K562 (cell line): ENCODE results near the gene ZBTB14. TPM values are rescaled to one million over a fixed set of nuclear protein-coding genes. Genes with fewer than 3 reads are reported as not detected.

Experiments used
- ASH1L ChIP-seq: fragments of 450-650 bp; IDR thresholded peaks from 2 replicates; pipeline ENCODE4 v1.6.1; 2018; ENCODE audit warnings: borderline replicate concordance, mild to moderate bottlenecking, low read depth; ENCODE audit not compliant: partially characterized antibody
- BHLHE40 ChIP-seq: IDR thresholded peaks from 2 replicates; pipeline ENCODE4 v1.6.1; 2011; ENCODE audit warnings: low read length, improper control_type of control experiment
- CHD4 ChIP-seq: fragments of 200-600 bp; sonication (generic); IDR thresholded peaks from 3 replicates; pipeline ENCODE4 v1.6.1; 2012; ENCODE audit warnings: low read depth, mild to moderate bottlenecking, mixed read lengths, low read length, inconsistent platforms; ENCODE audit not compliant: insufficient read depth, insufficient replicate concordance, poor library complexity, severe bottlenecking
- GABPA ChIP-seq: fragments of 200-800 bp; sonication (Bioruptor generic); conservative IDR thresholded peaks from 2 replicates; pipeline ENCODE4 v1.6.1; 2016; ENCODE audit warnings: low read depth, missing genetic modification characterization, missing compliant biosample characterization
- MYC ChIP-seq, 2 experiments: fragments of 250-450 bp in 1 of 2; sonication (Bioruptor Pico) in 1 of 2; IDR thresholded peaks; 2 replicates each; pipeline versions ENCODE4 v1.5.1 to v1.6.1; 2012 to 2021; ENCODE audit warnings: low read depth in 2 of 2, borderline replicate concordance in 1 of 2, improper control_type of control experiment in 1 of 2, low read length in 1 of 2, mild to moderate bottlenecking in 1 of 2, moderate library complexity in 1 of 2
- SIN3B ChIP-seq: fragments of 450-650 bp; IDR thresholded peaks from 2 replicates; pipeline ENCODE4 v1.6.1; 2017; ENCODE audit warnings: low read depth, mild to moderate bottlenecking, moderate library complexity
- TCF3 ChIP-seq: sonication (generic); formaldehyde crosslinking; IDR thresholded peaks from 2 replicates; pipeline ENCODE4 v1.4.0; 2020; ENCODE audit warnings: mild to moderate bottlenecking, missing genetic modification reagents
- ZKSCAN8 ChIP-seq: fragments of 200-800 bp; sonication (Bioruptor generic); IDR thresholded peaks from 2 replicates; pipeline ENCODE4 v1.6.1; 2016; ENCODE audit warnings: missing genetic modification characterization, missing compliant biosample characterization
- polyA plus RNA-seq, 8 experiments: library from polyadenylated mRNA; depleted of rRNA in 4 of 8; stranded (reverse) in 5 of 8; unstranded in 3 of 8; fragments of >200 nt; fragmentation: Nextera tagmentation in 2 of 8; fragmentation: Illumina TruSeq in 1 of 8; extraction: Ambion mirVana in 2 of 8; extraction: Trizol in 1 of 8; gene quantifications; 2 replicates each; pipeline versions ENCODE4 v1.2.1 to v1.2.3, GENCODE V29; 2011 to 2014; ENCODE audit warnings: inconsistent platforms in 1 of 8, missing spikeins in 1 of 8
- total RNA-seq, 7 experiments: library from RNA; depleted of rRNA in 6 of 7; stranded (reverse); fragments of >200 nt in 6 of 7; fragmentation: Illumina TruSeq in 2 of 7; extraction: Trizol in 2 of 7; gene quantifications; 2 replicates each; pipeline versions ENCODE4 v1.2.1 to v1.2.3, GENCODE V29; 2011 to 2021; ENCODE audit warnings: low replicate concordance in 1 of 7
- TF ChIP-seq, protein P1 (sequence below), 3 experiments: fragments of 200-800 bp in 1 of 3; fragments of 250-450 bp in 1 of 3; fragments of 450-650 bp in 1 of 3; sonication (Bioruptor Pico) in 1 of 3; sonication (Bioruptor generic) in 1 of 3; formaldehyde crosslinking in 1 of 3; IDR thresholded peaks; 2 replicates each; pipeline versions ENCODE4 v1.6.1 to v1.8.0; 2016 to 2022; ENCODE audit warnings: mild to moderate bottlenecking in 2 of 3, missing genetic modification characterization in 2 of 3, missing compliant biosample characterization in 1 of 3, moderate library complexity in 1 of 3
- TF ChIP-seq, protein P2 (sequence below), 2 experiments: fragments of 150-350 bp in 1 of 2; IDR thresholded peaks; 2 replicates each; pipeline ENCODE4 v1.6.1; 2012 to 2016; ENCODE audit warnings: low read depth in 2 of 2, low read length in 2 of 2, mild to moderate bottlenecking in 1 of 2, moderate library complexity in 1 of 2
- TF ChIP-seq, protein P3 (sequence below): fragments of 200-800 bp; sonication (Bioruptor generic); IDR thresholded peaks from 2 replicates; pipeline ENCODE4 v1.6.1; 2016; ENCODE audit warnings: missing genetic modification characterization, missing compliant biosample characterization

The ZBTB14 gene
- total and polyA plus RNA-seq, 9 of the 15 experiments (the other 6 are each of a cell fraction or from before 2014, with no cell fraction given) = 2.8 to 12.6 (median 9.0) TPM

DNA sequence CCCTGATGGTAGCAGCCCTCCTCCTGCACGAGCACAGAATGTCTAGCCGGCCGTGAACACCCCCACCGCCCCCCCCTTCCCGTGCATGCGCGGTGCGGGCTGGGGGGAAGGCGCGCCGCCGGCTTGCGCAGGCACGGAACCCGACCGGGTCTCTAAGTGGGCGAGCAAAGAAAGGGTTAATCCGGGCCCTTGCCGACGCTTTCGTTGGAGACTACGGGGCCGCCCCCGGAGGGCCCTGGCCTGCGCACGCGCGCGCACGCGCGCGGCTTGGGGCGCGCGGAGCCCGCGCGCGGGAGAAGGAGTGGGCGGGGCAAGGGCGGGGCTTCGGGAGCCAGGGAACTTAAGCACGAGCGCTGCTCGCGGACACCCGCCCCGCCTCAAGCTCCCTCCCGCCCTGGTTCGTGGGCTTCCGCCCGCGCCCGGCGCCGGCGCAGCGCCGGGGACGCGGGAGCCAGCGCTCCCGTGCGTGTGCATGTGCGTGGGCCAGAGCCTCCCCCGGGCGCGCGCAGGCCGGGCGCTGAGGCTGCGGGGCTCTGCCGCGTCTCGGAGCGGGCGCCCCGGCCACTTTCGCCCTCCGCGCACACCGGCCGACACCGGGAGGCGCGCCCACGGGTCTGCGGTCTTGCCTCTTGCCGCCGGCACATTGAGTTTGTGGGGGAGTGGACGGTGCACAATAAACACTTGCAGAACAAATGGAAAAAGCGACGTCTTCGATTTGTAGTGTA lies 617 bp upstream of the ZBTB14 start (continued):
- TF ChIP-seq, protein P1, sequence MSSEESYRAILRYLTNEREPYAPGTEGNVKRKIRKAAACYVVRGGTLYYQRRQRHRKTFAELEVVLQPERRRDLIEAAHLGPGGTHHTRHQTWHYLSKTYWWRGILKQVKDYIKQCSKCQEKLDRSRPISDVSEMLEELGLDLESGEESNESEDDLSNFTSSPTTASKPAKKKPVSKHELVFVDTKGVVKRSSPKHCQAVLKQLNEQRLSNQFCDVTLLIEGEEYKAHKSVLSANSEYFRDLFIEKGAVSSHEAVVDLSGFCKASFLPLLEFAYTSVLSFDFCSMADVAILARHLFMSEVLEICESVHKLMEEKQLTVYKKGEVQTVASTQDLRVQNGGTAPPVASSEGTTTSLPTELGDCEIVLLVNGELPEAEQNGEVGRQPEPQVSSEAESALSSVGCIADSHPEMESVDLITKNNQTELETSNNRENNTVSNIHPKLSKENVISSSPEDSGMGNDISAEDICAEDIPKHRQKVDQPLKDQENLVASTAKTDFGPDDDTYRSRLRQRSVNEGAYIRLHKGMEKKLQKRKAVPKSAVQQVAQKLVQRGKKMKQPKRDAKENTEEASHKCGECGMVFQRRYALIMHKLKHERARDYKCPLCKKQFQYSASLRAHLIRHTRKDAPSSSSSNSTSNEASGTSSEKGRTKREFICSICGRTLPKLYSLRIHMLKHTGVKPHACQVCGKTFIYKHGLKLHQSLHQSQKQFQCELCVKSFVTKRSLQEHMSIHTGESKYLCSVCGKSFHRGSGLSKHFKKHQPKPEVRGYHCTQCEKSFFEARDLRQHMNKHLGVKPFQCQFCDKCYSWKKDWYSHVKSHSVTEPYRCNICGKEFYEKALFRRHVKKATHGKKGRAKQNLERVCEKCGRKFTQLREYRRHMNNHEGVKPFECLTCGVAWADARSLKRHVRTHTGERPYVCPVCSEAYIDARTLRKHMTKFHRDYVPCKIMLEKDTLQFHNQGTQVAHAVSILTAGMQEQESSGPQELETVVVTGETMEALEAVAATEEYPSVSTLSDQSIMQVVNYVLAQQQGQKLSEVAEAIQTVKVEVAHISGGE (CRISPR knock-in tag; IDR thresholded peaks at IDR 0.05) = peak in 1 of 3 experiments; percentile 90; a peak in 2 of 6 replicates
- TF ChIP-seq, protein P2, sequence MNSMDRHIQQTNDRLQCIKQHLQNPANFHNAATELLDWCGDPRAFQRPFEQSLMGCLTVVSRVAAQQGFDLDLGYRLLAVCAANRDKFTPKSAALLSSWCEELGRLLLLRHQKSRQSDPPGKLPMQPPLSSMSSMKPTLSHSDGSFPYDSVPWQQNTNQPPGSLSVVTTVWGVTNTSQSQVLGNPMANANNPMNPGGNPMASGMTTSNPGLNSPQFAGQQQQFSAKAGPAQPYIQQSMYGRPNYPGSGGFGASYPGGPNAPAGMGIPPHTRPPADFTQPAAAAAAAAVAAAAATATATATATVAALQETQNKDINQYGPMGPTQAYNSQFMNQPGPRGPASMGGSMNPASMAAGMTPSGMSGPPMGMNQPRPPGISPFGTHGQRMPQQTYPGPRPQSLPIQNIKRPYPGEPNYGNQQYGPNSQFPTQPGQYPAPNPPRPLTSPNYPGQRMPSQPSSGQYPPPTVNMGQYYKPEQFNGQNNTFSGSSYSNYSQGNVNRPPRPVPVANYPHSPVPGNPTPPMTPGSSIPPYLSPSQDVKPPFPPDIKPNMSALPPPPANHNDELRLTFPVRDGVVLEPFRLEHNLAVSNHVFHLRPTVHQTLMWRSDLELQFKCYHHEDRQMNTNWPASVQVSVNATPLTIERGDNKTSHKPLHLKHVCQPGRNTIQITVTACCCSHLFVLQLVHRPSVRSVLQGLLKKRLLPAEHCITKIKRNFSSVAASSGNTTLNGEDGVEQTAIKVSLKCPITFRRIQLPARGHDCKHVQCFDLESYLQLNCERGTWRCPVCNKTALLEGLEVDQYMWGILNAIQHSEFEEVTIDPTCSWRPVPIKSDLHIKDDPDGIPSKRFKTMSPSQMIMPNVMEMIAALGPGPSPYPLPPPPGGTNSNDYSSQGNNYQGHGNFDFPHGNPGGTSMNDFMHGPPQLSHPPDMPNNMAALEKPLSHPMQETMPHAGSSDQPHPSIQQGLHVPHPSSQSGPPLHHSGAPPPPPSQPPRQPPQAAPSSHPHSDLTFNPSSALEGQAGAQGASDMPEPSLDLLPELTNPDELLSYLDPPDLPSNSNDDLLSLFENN (IDR thresholded peaks at IDR 0.05; ENCODE audit: low read depth in 2 of 2, low read length in 2 of 2) = peak in 1 of 2 experiments; percentile 35; a peak in 1 of 4 replicates
- TF ChIP-seq TCF3 (CRISPR knock-in tag) = 0 out of 2 replicates have a peak, but pooled peaks have one; percentile 4
- TF ChIP-seq GABPA (tag) = peak; percentile 70
- peak; percentile 91; the same call in 1 of the 2 replicates for TF ChIP-seq ZKSCAN8 (CRISPR knock-in tag)
- peak; percentile 45 for TF ChIP-seq ASH1L
- TF ChIP-seq MYC (IDR thresholded peaks at IDR 0.05; ENCODE audit: low read depth, low read length) = no peak; the same call in 1 of the 2 replicates
- TF ChIP-seq MYC (CRISPR knock-in tag; IDR thresholded peaks at IDR 0.05; ENCODE audit: borderline replicate concordance, low read depth) = no peak
- TF ChIP-seq, protein P3, sequence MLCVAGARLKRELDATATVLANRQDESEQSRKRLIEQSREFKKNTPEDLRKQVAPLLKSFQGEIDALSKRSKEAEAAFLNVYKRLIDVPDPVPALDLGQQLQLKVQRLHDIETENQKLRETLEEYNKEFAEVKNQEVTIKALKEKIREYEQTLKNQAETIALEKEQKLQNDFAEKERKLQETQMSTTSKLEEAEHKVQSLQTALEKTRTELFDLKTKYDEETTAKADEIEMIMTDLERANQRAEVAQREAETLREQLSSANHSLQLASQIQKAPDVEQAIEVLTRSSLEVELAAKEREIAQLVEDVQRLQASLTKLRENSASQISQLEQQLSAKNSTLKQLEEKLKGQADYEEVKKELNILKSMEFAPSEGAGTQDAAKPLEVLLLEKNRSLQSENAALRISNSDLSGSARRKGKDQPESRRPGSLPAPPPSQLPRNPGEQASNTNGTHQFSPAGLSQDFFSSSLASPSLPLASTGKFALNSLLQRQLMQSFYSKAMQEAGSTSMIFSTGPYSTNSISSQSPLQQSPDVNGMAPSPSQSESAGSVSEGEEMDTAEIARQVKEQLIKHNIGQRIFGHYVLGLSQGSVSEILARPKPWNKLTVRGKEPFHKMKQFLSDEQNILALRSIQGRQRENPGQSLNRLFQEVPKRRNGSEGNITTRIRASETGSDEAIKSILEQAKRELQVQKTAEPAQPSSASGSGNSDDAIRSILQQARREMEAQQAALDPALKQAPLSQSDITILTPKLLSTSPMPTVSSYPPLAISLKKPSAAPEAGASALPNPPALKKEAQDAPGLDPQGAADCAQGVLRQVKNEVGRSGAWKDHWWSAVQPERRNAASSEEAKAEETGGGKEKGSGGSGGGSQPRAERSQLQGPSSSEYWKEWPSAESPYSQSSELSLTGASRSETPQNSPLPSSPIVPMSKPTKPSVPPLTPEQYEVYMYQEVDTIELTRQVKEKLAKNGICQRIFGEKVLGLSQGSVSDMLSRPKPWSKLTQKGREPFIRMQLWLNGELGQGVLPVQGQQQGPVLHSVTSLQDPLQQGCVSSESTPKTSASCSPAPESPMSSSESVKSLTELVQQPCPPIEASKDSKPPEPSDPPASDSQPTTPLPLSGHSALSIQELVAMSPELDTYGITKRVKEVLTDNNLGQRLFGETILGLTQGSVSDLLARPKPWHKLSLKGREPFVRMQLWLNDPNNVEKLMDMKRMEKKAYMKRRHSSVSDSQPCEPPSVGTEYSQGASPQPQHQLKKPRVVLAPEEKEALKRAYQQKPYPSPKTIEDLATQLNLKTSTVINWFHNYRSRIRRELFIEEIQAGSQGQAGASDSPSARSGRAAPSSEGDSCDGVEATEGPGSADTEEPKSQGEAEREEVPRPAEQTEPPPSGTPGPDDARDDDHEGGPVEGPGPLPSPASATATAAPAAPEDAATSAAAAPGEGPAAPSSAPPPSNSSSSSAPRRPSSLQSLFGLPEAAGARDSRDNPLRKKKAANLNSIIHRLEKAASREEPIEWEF = peak; percentile 99
- TF ChIP-seq CHD4 = no peak
- TF ChIP-seq SIN3B = no peak
- peak; percentile 48; the same call in 1 of the 2 replicates for TF ChIP-seq BHLHE40
